HEK293T (cell line): ENCODE measurements around the gene GABRG3.

Experiments used
- BHLHE40 ChIP-seq: fragments of 450-650 bp; IDR thresholded peaks from 2 replicates; pipeline ENCODE4 v1.6.1; 2016; ENCODE audit warnings: mild to moderate bottlenecking, moderate library complexity, borderline replicate concordance
- ELF4 ChIP-seq: fragments of 450-650 bp; IDR thresholded peaks from 2 replicates; pipeline ENCODE4 v1.6.1; 2017; ENCODE audit warnings: antibody characterized with exemption
- FOXM1 ChIP-seq: fragments of 450-650 bp; IDR thresholded peaks from 2 replicates; pipeline ENCODE4 v1.6.1; 2017; ENCODE audit warnings: mild to moderate bottlenecking, borderline replicate concordance
- HDGF ChIP-seq: fragments of 450-650 bp; IDR thresholded peaks from 2 replicates; pipeline ENCODE4 v1.6.1; 2017; ENCODE audit warnings: antibody characterized with exemption, borderline replicate concordance
- LEF1 ChIP-seq: fragments of 450-650 bp; IDR thresholded peaks from 2 replicates; pipeline ENCODE4 v1.6.1; 2017; ENCODE audit warnings: mild to moderate bottlenecking, borderline replicate concordance
- NFRKB ChIP-seq: fragments of 450-650 bp; IDR thresholded peaks from 2 replicates; pipeline ENCODE4 v1.6.1; 2016; ENCODE audit warnings: mild to moderate bottlenecking, moderate library complexity
- SP1 ChIP-seq: fragments of 450-650 bp; IDR thresholded peaks from 2 replicates; pipeline ENCODE4 v1.6.1; 2017
- SUZ12 ChIP-seq: fragments of 450-650 bp; IDR thresholded peaks from 2 replicates; pipeline ENCODE4 v1.6.1; 2016; ENCODE audit warnings: mild to moderate bottlenecking
- ZNF384 ChIP-seq: fragments of 450-650 bp; IDR thresholded peaks from 2 replicates; pipeline ENCODE4 v1.6.1; 2016
- TF ChIP-seq, protein P1 (sequence below): fragments of 450-650 bp; IDR thresholded peaks from 2 replicates; pipeline ENCODE4 v1.6.1; 2016

DNA sequence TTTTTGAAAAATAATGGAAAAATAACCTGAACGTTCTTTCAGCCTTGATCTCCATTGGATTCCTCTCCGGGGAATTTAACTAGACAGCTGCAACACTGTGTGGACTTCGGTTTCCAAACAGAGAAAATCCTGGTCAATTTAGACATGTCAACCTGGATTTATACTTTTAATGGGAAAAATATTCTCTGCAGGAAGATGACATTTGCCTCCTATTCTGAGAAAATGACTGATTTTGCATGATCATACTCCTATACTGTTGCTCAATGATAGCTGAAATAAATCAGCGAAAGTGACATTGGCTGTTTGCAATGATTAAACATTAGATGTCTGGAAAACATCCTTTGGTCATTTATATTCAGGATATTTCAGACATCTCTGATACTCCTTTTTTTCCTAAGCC is 94.8 kb downstream of the GABRG3 start:
- TF ChIP-seq FOXM1, result no peak
- TF ChIP-seq ZNF384, result no peak
- TF ChIP-seq ELF4, result no peak
- TF ChIP-seq LEF1, result no peak
- TF ChIP-seq NFRKB, result no peak
- TF ChIP-seq HDGF, result no peak
- no peak for TF ChIP-seq BHLHE40
- TF ChIP-seq, protein P1, sequence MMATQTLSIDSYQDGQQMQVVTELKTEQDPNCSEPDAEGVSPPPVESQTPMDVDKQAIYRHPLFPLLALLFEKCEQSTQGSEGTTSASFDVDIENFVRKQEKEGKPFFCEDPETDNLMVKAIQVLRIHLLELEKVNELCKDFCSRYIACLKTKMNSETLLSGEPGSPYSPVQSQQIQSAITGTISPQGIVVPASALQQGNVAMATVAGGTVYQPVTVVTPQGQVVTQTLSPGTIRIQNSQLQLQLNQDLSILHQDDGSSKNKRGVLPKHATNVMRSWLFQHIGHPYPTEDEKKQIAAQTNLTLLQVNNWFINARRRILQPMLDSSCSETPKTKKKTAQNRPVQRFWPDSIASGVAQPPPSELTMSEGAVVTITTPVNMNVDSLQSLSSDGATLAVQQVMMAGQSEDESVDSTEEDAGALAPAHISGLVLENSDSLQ, result no peak
- TF ChIP-seq SUZ12, result no peak
- no peak for TF ChIP-seq SP1
